ENCODE data around the gene LGALS1.

Gene LGALS1

GRCh38 chr22:37663521-37664140 is 11.8 kb upstream of the LGALS1 start:
- no peak for DNase-seq (ENCODE audit: low read depth in 1 of 2, low spot score in 1 of 2)
- Histone ChIP-seq H3K27me3 (ENCODE audit: insufficient read depth, poor library complexity, severe bottlenecking) (no peaks in the 10 kb centered on the region), H3K4me3 (replicated peaks; ENCODE audit: insufficient read depth, low read length) (no peak overlapping the region), H3K27ac (replicated peaks) (no peak overlapping the region)
- TF ChIP-seq SPI1 (IDR thresholded peaks at IDR 0.05; ENCODE audit: borderline replicate concordance, low read depth) (no peak), REST (IDR thresholded peaks at IDR 0.05; ENCODE audit: insufficient replicate concordance, low read depth) (no peak), POLR2AphosphoS5 (IDR thresholded peaks at IDR 0.05; ENCODE audit: low read depth) (no peak), CTCF (IDR thresholded peaks at IDR 0.05; ENCODE audit: insufficient read depth, low read length) (no peak), GABPA (IDR thresholded peaks at IDR 0.05; ENCODE audit: low read depth) (no peak)

- no peak for DNase-seq (ENCODE audit: low read depth in 1 of 2, low spot score in 1 of 2)
- TF ChIP-seq GABPA (IDR thresholded peaks at IDR 0.05; ENCODE audit: low read depth) (no peak), SPI1 (IDR thresholded peaks at IDR 0.05; ENCODE audit: borderline replicate concordance, low read depth) (no peak), POLR2AphosphoS5 (IDR thresholded peaks at IDR 0.05; ENCODE audit: low read depth) (no peak; the same call in 1 of the 2 replicates), CTCF (IDR thresholded peaks at IDR 0.05; ENCODE audit: insufficient read depth, low read length) (no peak)
- Histone ChIP-seq H3K27me3 (ENCODE audit: insufficient read depth, poor library complexity, severe bottlenecking) (no peaks in the 10 kb centered on the region), H3K4me3 (replicated peaks; ENCODE audit: insufficient read depth, low read length) (no peak overlapping the region), H3K27ac (replicated peaks) (no peak overlapping the region)
Measured at GRCh38 chr22:37664249-37665101, 11.0 kb upstream of the LGALS1 start.

- no peak for DNase-seq (ENCODE audit: low read depth in 1 of 2, low spot score in 1 of 2)
Measured at GRCh38 chr22:37665487-37665886, 9.9 kb upstream of the LGALS1 start.

More at GRCh38 chr22:37665487-37665886, 9.9 kb upstream of the LGALS1 start:
- Histone ChIP-seq H3K4me3 (replicated peaks; ENCODE audit: insufficient read depth, low read length) (no peak overlapping the region), H3K27ac (replicated peaks) (no peak overlapping the region), H3K27me3 (ENCODE audit: insufficient read depth, poor library complexity, severe bottlenecking) (no peaks in the 10 kb centered on the region)
- no peak for TF ChIP-seq SPI1 (IDR thresholded peaks at IDR 0.05; ENCODE audit: borderline replicate concordance, low read depth)
- no peak for TF ChIP-seq GABPA (IDR thresholded peaks at IDR 0.05; ENCODE audit: low read depth)
- no peak for TF ChIP-seq CTCF (IDR thresholded peaks at IDR 0.05; ENCODE audit: insufficient read depth, low read length)
- no peak for TF ChIP-seq REST (IDR thresholded peaks at IDR 0.05; ENCODE audit: insufficient replicate concordance, low read depth)
- TF ChIP-seq POLR2AphosphoS5 (IDR thresholded peaks at IDR 0.05; ENCODE audit: low read depth), result no peak
